Hepatocyte (in vitro differentiated cells): ENCODE measurements around the gene CSRP1.

ENCODE experiments used
- EZH2phosphoT487 ChIP-seq: fragments of 200-600 bp; sonication (generic); IDR thresholded peaks from one replicate; pipeline ENCODE4 v1.6.1; 2018; ENCODE audit warnings: antibody characterized with exemption, mild to moderate bottlenecking, low read depth, moderate library complexity; ENCODE audit not compliant: unreplicated experiment, severe bottlenecking
- TF ChIP-seq, protein P1 (sequence below): fragments of 200-600 bp; sonication (generic); IDR thresholded peaks from 2 replicates; pipeline ENCODE4 v1.5.1; 2016; ENCODE audit warnings: antibody characterized with exemption, mild to moderate bottlenecking; ENCODE audit not compliant: poor library complexity

DNA sequence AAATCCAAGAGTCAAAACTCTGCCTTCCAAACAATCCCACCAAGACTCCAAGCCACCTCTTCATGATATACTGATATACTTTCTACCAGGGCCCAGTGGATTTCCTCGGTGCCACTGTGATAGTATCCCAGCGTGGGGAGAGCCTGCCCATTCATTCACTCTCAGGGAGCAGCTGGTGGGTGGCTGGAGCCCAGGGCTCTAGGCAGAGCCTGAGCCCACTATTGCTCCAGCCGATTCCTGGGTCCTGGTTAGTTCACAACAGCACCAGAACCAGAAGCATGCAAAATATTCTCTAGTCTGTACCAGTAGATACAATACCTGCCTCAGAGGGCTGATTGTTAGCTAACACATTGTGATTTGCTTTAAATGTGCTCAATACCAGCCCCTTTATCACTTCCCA lies 831 bp downstream of the CSRP1 start:
- TF ChIP-seq, protein P1, sequence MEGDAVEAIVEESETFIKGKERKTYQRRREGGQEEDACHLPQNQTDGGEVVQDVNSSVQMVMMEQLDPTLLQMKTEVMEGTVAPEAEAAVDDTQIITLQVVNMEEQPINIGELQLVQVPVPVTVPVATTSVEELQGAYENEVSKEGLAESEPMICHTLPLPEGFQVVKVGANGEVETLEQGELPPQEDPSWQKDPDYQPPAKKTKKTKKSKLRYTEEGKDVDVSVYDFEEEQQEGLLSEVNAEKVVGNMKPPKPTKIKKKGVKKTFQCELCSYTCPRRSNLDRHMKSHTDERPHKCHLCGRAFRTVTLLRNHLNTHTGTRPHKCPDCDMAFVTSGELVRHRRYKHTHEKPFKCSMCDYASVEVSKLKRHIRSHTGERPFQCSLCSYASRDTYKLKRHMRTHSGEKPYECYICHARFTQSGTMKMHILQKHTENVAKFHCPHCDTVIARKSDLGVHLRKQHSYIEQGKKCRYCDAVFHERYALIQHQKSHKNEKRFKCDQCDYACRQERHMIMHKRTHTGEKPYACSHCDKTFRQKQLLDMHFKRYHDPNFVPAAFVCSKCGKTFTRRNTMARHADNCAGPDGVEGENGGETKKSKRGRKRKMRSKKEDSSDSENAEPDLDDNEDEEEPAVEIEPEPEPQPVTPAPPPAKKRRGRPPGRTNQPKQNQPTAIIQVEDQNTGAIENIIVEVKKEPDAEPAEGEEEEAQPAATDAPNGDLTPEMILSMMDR: no peak
- no peak for TF ChIP-seq EZH2phosphoT487
